ENCODE measurements around the gene CRYBB1.
A peak's percentile ranks its signal among the peaks of the same experiment; 100 is the strongest.
"Not testable (repeated sequence)": the region's sequence is repeated elsewhere in the genome, so short reads cannot be mapped to it uniquely, and the experiment has no call there.

The CRYBB1 gene

DNA sequence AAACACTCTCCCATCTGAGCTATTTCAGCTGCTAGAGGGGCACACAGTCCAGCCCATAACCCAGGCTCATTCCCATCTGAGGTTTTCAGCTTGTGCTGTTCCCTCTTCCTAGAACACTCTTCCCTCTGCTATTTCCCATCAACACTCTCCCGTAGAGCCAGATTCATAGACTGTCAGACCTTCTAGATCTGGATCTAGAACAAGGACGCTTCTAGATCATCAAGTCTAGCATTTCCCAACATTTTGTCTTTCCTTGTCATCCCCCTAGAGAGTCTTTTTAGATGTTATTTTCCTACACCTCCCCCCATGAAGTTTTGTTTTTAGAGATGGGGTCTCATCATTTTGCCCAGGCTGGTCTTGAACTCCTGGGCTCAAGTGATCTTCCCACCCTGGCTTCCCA, 17.3 kb upstream of the CRYBB1 start:
- DNase-seq: no peak

DNA sequence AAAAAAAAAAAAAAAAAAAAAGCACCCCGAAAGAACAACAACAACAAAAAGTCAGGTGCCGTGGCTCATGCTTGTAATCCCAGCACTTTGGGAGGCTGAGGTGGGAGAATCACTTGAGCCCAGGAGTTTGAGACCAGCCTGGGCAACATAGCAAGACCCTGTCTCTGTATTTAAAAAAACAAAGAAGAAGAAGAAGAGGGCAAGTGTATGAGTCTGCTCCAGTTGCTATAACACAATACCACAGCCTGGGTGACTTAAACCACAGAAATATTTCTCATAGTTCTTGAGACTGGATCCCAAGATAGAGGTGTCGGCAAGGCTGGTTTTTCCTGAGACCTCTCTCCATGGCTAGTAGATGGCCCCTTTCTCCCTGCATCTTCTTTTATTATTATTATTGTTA, 16.4 kb upstream of the CRYBB1 start:
- DNase-seq: no peak

GRCh38 chr22:26632422-26633155, 14.8 kb upstream of the CRYBB1 start:
- no peak for DNase-seq

DNA sequence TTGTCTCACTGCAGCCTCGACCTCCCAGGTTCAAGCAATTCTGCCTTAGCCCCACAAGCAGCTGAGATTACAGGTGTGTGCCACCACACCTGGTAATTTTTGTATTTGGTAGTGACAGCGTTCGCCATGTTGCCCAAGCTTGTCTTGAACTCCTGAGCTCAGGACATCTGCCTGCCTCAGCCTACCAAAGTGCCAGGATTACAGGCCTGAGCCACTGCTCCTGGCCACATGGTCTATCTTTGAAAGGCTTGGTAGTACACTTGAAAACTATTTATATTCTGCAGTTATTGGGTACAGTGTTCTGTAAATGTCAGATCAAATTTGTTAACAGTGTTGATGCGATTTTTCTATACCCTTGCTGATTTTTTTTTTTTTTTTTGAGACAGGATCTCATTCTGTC, 13.5 kb upstream of the CRYBB1 start:
- no peak for DNase-seq

- no peak for DNase-seq
Observed at GRCh38 chr22:26629988-26630761, 12.3 kb upstream of the CRYBB1 start.

GRCh38 chr22:26624803-26625202, 7.0 kb upstream of the CRYBB1 start:
- no peak for DNase-seq

GRCh38 chr22:26623984-26624383, 6.2 kb upstream of the CRYBB1 start:
- DNase-seq: no peak

DNA sequence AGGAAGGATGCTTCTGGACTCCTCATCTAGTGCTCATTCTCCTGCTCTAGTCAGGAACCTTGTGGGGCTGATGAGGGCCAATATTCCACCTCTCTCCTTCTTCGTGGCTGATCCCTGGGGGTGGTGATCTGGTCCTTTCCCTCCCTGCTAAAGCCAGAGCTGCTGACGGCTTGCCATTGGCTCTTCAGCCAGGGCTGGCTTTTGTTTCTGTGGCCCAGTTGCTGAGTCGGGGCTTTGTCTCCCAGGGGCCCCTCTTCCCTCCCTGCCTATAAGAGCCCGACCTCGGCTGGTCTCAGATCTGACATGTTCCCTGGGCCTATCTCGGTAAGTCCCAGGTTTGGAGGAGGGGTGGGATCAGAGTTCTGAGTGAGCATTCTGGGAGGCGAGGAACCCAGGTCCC, 3.8 kb upstream of the CRYBB1 start, which contains the start of gene CRYBA4:
TSS of gene CRYBA4 (plus strand) at position 301 of the 400 bp plus-strand sequence. CDS start 634 bp downstream, outside the sequence.
- DNase-seq: no peak

DNA sequence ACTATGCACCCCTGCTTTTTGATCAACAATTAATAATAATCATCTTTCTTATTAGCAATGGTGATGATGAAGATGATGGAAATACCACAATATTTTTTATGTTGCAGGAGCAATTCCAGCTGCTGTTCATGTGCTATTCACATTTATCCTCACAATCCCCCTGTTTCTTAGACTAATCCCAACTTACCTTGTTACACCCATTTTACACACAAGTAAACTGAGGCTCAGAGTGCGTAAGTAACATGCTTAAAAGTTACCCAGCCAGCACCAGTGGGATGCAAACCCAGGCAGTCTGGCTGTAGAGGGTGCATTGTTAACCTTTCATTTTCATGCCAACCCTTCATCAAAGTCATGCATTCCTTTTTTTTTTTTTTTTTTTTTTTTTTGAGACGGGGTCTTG, 2.4 kb upstream of the CRYBB1 start:
- no peak for DNase-seq

DNA sequence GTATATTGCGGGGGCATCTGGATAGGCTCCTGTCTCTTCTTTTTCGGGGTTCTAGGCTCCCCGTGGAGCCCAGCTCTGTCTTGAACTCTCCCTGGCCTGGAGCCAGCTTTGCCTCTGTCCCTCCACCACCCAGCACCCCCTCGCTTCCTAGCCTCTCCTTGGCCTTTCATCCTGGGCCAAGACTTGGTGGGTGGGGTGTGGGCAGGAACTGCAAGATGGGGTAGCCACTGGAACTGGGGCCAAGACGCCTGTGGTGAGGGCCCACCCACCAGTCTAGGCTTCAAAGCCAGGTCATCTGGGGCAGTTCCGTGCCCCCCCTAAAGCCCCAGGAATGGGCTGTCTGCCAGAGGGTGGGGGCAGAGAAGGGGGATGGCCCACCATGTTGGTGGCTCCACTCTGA, 1.7 kb upstream of the CRYBB1 start:
- DNase-seq: no peak

GRCh38 chr22:26618455-26618854, 628 bp upstream of the CRYBB1 start:
- DNase-seq: no peak

GRCh38 chr22:26616650-26617049, 1.2 kb downstream of the CRYBB1 start:
- no peak for DNase-seq

- DNase-seq: no peak
Observed at GRCh38 chr22:26615830-26616435, 1.9 kb downstream of the CRYBB1 start.

DNA sequence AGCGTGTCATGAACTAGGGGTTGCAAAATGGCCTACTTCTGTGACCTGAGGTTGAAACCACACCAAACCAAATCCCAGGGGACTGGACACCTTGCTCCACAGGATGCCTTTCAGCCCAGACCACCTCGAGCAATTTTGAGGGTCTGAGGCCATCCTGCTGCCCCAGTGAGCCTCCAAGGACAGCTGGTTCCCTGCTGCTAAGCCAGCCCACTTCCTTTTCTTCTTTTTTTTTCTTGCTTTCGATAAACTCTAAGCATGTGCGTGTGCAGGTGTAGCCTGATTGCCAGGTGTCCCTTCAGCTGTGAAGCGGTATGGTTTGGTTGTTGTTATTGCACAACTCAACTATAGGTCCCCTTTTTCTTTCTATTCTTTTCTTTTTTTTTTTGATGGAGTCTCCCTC, 2.7 kb downstream of the CRYBB1 start:
- no peak for DNase-seq

GRCh38 chr22:26614322-26614721, 3.5 kb downstream of the CRYBB1 start:
- no peak for DNase-seq

DNA sequence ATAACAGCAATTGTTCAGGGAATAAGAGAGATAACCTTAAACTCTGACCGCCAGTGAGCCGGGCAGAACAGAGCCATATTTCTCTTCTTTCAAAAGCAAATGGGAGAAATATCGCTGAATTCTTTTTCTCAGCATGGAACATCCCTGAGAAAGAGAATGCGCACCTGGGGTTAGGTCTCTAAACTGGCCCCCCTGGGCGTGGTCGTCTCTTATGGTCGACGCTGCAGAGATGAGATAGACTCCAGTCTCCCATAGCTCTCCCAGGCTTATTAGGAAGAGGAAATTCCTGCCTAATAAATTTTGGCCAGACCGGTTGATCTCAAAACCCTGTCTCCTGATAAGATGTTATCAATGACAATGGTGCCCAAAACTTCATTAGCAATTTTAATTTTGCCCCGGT, 4.1 kb downstream of the CRYBB1 start:
- DNase-seq: not testable (repeated sequence)

DNA sequence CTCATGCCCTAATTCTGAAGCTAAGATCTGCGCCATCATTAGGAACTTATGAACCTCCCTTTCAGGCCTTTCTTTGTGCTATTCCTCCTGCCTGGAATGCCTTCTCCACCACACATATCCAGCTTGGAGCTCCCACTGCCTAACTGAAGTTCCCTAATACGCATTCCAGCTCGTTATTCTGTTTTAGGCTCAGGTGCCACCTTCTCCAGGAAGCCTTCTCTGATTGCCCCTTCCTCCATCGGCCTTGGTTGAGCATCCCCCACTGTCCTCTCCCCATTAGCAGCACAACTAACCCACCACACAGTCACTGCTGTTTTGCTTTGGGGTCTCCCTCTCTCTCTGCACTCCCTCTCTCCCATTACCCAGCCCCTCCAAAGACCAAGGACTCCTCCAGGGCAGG, 5.2 kb downstream of the CRYBB1 start:
- no peak for DNase-seq

DNA sequence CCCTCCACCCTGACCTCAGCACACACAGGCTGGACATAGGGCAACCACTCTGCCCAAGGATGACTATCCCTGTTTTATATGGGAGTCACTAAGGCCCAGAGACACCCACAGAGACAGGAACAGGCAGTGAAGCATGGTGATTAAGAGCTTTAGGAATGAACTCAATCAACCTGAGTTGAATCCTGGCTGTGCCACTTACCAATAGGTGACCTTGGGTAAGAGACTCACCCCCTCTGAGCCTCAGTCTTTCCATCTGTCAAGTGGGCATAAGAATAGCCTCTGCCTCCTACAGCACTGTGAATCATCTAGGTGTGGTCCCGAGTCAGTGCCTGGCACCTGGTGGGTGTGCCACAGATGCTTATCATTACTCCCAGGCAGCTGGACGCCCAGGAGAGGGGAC, 6.8 kb downstream of the CRYBB1 start:
- DNase-seq: no peak

DNA sequence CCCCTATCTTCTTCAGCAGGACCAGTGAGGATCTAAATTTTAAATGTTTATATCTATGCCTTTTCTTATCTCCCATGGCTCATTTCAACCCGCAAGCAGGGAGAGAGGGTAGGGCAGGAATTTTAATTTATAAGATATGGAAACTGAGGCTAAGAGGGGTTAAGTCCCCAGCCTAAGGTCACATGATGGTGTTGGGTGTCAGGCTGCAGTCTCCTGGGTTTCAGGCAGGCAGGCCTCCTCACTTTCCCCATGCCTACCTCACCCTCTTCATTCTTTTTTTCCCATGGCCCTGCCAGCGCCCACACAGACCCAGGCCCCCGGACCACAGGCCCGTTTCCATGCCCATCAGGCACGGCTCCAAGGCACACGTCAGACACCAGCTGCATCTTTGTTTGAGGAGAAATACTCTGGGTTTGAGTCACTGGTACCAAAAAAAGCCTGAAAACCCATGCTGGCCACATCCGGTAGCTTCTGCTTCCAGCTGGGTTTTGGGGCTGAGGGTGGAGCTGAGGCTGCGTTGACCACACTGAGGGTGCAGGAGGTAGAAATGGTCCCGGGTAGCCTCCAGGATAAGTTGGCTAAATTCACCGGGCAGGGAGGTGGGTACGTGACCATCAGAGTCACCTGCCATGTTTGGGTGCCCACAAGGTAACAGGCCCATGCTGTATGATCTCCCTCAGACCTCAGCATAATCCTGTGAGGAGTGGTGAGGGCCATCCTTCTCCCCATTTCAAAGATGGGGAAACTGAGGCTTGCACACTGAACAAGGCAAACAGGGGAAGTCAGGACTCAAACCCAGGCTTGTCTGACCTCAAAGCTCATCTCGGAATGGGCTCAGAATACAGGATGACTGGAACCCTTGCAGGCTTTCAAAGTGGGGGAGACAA, 7.5 kb downstream of the CRYBB1 start:
- peak; percentile 80 for DNase-seq

GRCh38 chr22:26609287-26609686, 8.5 kb downstream of the CRYBB1 start:
- DNase-seq: no peak

- DNase-seq: no peak
Observed at GRCh38 chr22:26608129-26608528, 9.7 kb downstream of the CRYBB1 start.

DNA sequence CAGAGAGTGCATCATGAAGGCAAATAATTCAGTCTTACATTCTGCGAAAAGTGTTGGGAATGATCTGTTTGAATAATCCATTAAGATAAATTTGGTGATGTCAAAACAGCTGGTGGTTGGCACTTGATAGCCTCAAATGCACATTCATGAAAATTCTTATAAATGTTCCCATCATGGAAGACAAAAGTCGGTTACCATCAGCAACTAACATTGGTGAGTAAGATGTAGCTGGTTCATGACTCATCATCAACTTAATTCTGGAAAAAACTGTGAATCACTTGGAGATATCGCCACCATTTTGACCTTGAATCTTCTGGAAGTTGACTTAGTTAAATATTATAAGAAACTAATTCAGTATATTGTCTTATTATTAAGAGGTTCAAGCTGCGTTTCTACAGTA, 11.2 kb downstream of the CRYBB1 start:
- no peak for DNase-seq

- DNase-seq: no peak
Observed at GRCh38 chr22:26604368-26604767, 13.5 kb downstream of the CRYBB1 start.
